ENCODE results near the gene IFITM5. TPM values are rescaled to one million over a fixed set of nuclear protein-coding genes. Genes with fewer than 3 reads are reported as not detected.

The IFITM5 gene
- total RNA-seq, 1 donor from 2014 or later: not detected

- Histone ChIP-seq H3K27me3 (no peaks in the 10 kb centered on the region), H3K4me3 (no peak overlapping the region), H3K9me3 (no peaks in the 10 kb centered on the region), H3K27ac (no peak overlapping the region), H3K36me3 (peaks cover 79% of the 10 kb centered on the region), H3K4me1 (no peaks in the 10 kb centered on the region)
- ATAC-seq: no peak
- TF ChIP-seq, protein P1, sequence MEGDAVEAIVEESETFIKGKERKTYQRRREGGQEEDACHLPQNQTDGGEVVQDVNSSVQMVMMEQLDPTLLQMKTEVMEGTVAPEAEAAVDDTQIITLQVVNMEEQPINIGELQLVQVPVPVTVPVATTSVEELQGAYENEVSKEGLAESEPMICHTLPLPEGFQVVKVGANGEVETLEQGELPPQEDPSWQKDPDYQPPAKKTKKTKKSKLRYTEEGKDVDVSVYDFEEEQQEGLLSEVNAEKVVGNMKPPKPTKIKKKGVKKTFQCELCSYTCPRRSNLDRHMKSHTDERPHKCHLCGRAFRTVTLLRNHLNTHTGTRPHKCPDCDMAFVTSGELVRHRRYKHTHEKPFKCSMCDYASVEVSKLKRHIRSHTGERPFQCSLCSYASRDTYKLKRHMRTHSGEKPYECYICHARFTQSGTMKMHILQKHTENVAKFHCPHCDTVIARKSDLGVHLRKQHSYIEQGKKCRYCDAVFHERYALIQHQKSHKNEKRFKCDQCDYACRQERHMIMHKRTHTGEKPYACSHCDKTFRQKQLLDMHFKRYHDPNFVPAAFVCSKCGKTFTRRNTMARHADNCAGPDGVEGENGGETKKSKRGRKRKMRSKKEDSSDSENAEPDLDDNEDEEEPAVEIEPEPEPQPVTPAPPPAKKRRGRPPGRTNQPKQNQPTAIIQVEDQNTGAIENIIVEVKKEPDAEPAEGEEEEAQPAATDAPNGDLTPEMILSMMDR (IDR thresholded peaks at IDR 0.05): no peak
- DNase-seq: no peak
- intact Hi-C loops (cut with DNase I): no loop called here
These were observed 49.1 kb downstream of the IFITM5 start for GRCh38 chr11:250274-250673.

- Histone ChIP-seq H3K4me3 (no peak overlapping the region), H3K4me1 (no peaks in the 10 kb centered on the region), H3K27ac (no peak overlapping the region), H3K36me3 (peaks cover 91% of the 10 kb centered on the region), H3K9me3 (no peaks in the 10 kb centered on the region), H3K27me3 (no peaks in the 10 kb centered on the region)
- ATAC-seq (no peak), DNase-seq (no peak)
- TF ChIP-seq, protein P1 (IDR thresholded peaks at IDR 0.05): no peak
- intact Hi-C loops (cut with DNase I): no loop called here
These were observed 50.3 kb downstream of the IFITM5 start for GRCh38 chr11:249062-249461.

Other genes with a start within 250 kb of the IFITM5 start
- not detected for gene SCGB1C1, start 106.4 kb downstream of the IFITM5 start, total RNA-seq
- gene BET1L, start 92.1 kb downstream of the IFITM5 start, total RNA-seq: 57.9 TPM
- gene RIC8A, start 91.8 kb downstream of the IFITM5 start, total RNA-seq: 91.8 TPM
- 15.7 TPM for gene SIRT3, start 63.2 kb downstream of the IFITM5 start, total RNA-seq
- gene PSMD13, start 62.5 kb downstream of the IFITM5 start, total RNA-seq: 89.9 TPM
- 1.7 TPM for gene NLRP6, start 21.1 kb downstream of the IFITM5 start, total RNA-seq
- gene PGGHG, start 10.4 kb downstream of the IFITM5 start, total RNA-seq: 105 TPM
- 521 TPM for gene IFITM2, start 8.3 kb upstream of the IFITM5 start, total RNA-seq
- 128 TPM for gene IFITM1, start 14.5 kb upstream of the IFITM5 start, total RNA-seq
- gene IFITM3, start 21.3 kb upstream of the IFITM5 start, total RNA-seq: 692 TPM
- 1.9 TPM for gene B4GALNT4, start 70.0 kb upstream of the IFITM5 start, total RNA-seq
- 40.4 TPM for gene PKP3, start 94.7 kb upstream of the IFITM5 start, total RNA-seq
- 80.9 TPM for gene SIGIRR, start 115.5 kb upstream of the IFITM5 start, total RNA-seq
- 22.4 TPM for gene ANO9, start 142.5 kb upstream of the IFITM5 start, total RNA-seq
- 31.1 TPM for gene PTDSS2, start 150.8 kb upstream of the IFITM5 start, total RNA-seq
- 245 TPM for gene RNH1, start 207.7 kb upstream of the IFITM5 start, total RNA-seq
- 55.5 TPM for gene HRAS, start 236.1 kb upstream of the IFITM5 start, total RNA-seq
- gene LRRC56, start 238.0 kb upstream of the IFITM5 start, total RNA-seq: 3.2 TPM